Brain microvascular endothelial cell (primary cell): Measurements from ENCODE around the gene SDK1.

Source experiments
- DNase-seq: peaks from one replicate; pipeline ENCODE4 v3.0.0-alpha.2; 2020
- H3K27ac ChIP-seq: fragments of 250-450 bp; sonication (Bioruptor Pico); 2 replicates; pipeline ENCODE4 v1.5.1; 2020; ENCODE audit warnings: mild to moderate bottlenecking, moderate library complexity
- H3K27me3 ChIP-seq: fragments of 250-450 bp; sonication (Bioruptor Pico); replicated peaks from 2 replicates; pipeline ENCODE4 v1.5.1; 2020; ENCODE audit warnings: mild to moderate bottlenecking
- H3K36me3 ChIP-seq: fragments of 250-450 bp; sonication (Bioruptor Pico); replicated peaks from 2 replicates; pipeline ENCODE4 v1.5.1; 2020; ENCODE audit warnings: mild to moderate bottlenecking
- H3K4me3 ChIP-seq: 2 replicates; pipeline ENCODE4 v1.5.1; 2011; ENCODE audit warnings: low read depth, mild to moderate bottlenecking, control low read depth, low read length, moderate library complexity
- CTCF ChIP-seq: IDR thresholded peaks from 2 replicates; pipeline ENCODE4 v1.5.1; 2011; ENCODE audit warnings: low read depth, mild to moderate bottlenecking, moderate library complexity, low read length, control low read depth, inconsistent platforms; ENCODE audit errors: missing control alignments
- in situ Hi-C: cut with HindIII; loops from 2 replicates; pipeline ENCODE4 v1.10.0; 2017; ENCODE audit warnings: low sequenced_read_pairs, low pct_ligation_motif_present

SDK1 gene

DNA sequence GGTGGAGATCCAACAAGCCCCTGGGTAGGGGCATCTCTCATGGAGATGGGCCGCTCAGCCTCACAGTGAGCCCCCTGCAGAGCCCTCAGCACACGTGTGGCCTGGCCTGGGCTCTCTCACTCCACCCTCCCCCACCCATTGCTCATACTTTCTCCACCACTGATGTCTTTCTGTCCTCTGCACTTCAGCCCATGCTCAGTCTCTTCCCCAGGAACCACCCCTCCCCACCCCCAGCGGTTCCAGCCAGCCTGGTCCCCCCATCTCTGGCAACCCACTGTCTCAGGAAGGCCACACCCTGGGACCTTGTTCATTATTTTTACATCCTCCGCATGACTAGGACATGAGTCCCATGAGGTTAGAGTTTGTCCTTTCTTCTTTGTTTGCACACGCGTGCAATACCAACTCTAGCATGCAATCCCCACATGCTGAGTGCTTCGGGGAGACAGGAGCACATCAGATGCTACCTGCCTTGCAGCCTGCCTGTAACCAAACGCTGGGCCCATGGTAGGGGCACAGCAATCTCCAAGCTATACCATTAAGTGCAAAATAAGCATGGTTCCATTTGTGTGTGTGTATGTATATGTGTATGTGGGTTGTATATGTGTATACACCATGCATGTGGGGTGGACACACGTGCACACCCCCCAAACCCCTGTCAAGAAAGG, 972.6 kb downstream of the SDK1 start:
- no peak for TF ChIP-seq CTCF
- no peaks in the 10 kb centered on the region for H3K27me3 ChIP-seq
- H3K36me3 ChIP-seq = no peaks in the 10 kb centered on the region
- in situ Hi-C loops = no loop called here
- no peak for DNase-seq
- H3K4me3 ChIP-seq = no peak overlapping the region
- no peak overlapping the region for H3K27ac ChIP-seq

GRCh38 chr7:4274286-4274685, 973.2 kb downstream of the SDK1 start:
- no peak for TF ChIP-seq CTCF
- Histone ChIP-seq H3K36me3 (no peaks in the 10 kb centered on the region), H3K27me3 (no peaks in the 10 kb centered on the region), H3K27ac (no peak overlapping the region), H3K4me3 (no peak overlapping the region)
- in situ Hi-C loops = no loop called here
- DNase-seq = no peak

DNA sequence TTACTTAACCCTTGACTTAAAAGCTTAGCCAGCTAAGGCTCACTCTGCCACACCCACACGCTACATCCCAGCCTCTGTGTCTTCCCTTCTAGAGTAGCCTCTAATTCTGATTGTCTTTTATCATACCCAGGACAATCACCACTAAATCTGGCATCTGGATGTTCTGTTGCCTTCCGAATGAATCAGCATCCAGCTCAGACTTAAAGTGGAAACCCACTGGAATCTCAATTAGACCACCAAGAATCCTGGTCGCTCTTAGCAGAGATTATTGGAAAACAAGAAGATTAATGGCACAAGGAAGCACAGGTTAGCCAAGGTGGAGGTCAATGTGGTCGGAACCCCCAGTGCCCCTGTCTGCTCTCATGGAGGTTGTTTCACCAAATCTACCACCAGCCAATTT, 976.9 kb downstream of the SDK1 start:
- Histone ChIP-seq H3K4me3 (no peak overlapping the region), H3K27ac (no peak overlapping the region), H3K27me3 (no peaks in the 10 kb centered on the region), H3K36me3 (no peaks in the 10 kb centered on the region)
- in situ Hi-C loops = no loop called here
- TF ChIP-seq CTCF = no peak
- DNase-seq = no peak

GRCh38 chr7:4279216-4279615, 978.2 kb downstream of the SDK1 start:
- no peak overlapping the region for H3K4me3 ChIP-seq
- DNase-seq = no peak
- in situ Hi-C loops = no loop called here
- H3K27me3 ChIP-seq = no peaks in the 10 kb centered on the region
- H3K27ac ChIP-seq = no peak overlapping the region
- TF ChIP-seq CTCF = no peak
- H3K36me3 ChIP-seq = no peaks in the 10 kb centered on the region

DNA sequence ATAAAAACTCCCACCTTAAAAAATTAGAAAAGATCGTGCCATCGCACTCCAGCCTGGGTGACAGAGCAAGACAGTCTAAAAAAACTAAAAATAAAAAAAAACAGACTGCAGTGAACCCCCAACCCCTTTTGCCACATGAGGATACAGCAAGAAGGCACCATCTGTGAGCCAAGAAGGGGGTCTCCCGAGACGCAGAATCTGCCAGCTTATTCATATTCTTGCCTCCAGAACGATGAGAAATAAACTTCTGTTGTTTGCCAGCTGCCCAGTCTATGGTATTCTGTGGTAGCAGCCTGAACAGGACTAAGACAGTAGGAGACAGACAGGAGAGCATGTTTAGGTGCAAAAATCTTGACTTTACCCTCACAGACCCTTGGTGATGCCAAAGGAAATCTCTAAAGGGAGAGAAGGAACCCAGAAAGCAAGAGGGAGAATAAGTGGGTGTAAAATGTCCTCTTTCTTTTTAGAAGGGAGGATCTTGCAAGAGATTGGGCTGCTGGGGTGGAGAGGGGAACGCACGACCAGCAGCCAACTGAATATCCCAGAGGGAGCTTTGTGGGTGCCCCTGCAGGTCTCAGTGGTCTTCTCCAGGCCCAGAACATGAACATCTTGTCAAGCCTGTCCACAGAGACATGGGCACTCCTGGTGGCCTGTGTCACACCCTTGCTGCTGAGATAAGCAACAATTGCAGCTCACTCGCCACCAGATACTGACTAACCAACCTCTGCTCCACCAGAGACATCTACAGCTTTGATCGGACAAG, 980.4 kb downstream of the SDK1 start:
- no peak for DNase-seq
- Histone ChIP-seq H3K36me3 (no peaks in the 10 kb centered on the region), H3K27ac (no peak overlapping the region), H3K4me3 (no peak overlapping the region), H3K27me3 (no peaks in the 10 kb centered on the region)
- TF ChIP-seq CTCF = no peak
- in situ Hi-C loops = no loop called here
